Measurements from ENCODE around the gene KREMEN1. TPM values are rescaled to one million over a fixed set of nuclear protein-coding genes. Genes with fewer than 3 reads are reported as not detected.

KREMEN1 gene
- total and polyA plus RNA-seq, 10 of the 15 experiments (the other 5 are each of a cell fraction or from before 2014, with no cell fraction given), result 0.10 to 2.5 (median 0.20) TPM; not detected in 1

GRCh38 chr22:29115682-29116288, 43.0 kb downstream of the KREMEN1 start:
- no peak for ATAC-seq
- TF ChIP-seq WRNIP1 (IDR thresholded peaks at IDR 0.05; ENCODE audit: borderline replicate concordance, low read depth, low read length), result no peak
- TF ChIP-seq DPF2 (IDR thresholded peaks at IDR 0.05), result no peak
- no peak for TF ChIP-seq BCL3 (IDR thresholded peaks at IDR 0.05; ENCODE audit: borderline replicate concordance, insufficient read depth, low read depth, low read length, poor library complexity, severe bottlenecking)
- TF ChIP-seq KAT2A (conservative IDR thresholded peaks at IDR 0.05; ENCODE audit: control insufficient read depth, low read depth, low read length), result no peak
- TF ChIP-seq, protein P1, sequence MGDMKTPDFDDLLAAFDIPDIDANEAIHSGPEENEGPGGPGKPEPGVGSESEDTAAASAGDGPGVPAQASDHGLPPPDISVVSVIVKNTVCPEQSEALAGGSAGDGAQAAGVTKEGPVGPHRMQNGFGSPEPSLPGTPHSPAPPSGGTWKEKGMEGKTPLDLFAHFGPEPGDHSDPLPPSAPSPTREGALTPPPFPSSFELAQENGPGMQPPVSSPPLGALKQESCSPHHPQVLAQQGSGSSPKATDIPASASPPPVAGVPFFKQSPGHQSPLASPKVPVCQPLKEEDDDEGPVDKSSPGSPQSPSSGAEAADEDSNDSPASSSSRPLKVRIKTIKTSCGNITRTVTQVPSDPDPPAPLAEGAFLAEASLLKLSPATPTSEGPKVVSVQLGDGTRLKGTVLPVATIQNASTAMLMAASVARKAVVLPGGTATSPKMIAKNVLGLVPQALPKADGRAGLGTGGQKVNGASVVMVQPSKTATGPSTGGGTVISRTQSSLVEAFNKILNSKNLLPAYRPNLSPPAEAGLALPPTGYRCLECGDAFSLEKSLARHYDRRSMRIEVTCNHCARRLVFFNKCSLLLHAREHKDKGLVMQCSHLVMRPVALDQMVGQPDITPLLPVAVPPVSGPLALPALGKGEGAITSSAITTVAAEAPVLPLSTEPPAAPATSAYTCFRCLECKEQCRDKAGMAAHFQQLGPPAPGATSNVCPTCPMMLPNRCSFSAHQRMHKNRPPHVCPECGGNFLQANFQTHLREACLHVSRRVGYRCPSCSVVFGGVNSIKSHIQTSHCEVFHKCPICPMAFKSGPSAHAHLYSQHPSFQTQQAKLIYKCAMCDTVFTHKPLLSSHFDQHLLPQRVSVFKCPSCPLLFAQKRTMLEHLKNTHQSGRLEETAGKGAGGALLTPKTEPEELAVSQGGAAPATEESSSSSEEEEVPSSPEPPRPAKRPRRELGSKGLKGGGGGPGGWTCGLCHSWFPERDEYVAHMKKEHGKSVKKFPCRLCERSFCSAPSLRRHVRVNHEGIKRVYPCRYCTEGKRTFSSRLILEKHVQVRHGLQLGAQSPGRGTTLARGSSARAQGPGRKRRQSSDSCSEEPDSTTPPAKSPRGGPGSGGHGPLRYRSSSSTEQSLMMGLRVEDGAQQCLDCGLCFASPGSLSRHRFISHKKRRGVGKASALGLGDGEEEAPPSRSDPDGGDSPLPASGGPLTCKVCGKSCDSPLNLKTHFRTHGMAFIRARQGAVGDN (IDR thresholded peaks at IDR 0.05), result no peak
- TF ChIP-seq ZBTB4 (CRISPR knock-in tag; IDR thresholded peaks at IDR 0.05), result no peak
- TF ChIP-seq, protein P2, sequence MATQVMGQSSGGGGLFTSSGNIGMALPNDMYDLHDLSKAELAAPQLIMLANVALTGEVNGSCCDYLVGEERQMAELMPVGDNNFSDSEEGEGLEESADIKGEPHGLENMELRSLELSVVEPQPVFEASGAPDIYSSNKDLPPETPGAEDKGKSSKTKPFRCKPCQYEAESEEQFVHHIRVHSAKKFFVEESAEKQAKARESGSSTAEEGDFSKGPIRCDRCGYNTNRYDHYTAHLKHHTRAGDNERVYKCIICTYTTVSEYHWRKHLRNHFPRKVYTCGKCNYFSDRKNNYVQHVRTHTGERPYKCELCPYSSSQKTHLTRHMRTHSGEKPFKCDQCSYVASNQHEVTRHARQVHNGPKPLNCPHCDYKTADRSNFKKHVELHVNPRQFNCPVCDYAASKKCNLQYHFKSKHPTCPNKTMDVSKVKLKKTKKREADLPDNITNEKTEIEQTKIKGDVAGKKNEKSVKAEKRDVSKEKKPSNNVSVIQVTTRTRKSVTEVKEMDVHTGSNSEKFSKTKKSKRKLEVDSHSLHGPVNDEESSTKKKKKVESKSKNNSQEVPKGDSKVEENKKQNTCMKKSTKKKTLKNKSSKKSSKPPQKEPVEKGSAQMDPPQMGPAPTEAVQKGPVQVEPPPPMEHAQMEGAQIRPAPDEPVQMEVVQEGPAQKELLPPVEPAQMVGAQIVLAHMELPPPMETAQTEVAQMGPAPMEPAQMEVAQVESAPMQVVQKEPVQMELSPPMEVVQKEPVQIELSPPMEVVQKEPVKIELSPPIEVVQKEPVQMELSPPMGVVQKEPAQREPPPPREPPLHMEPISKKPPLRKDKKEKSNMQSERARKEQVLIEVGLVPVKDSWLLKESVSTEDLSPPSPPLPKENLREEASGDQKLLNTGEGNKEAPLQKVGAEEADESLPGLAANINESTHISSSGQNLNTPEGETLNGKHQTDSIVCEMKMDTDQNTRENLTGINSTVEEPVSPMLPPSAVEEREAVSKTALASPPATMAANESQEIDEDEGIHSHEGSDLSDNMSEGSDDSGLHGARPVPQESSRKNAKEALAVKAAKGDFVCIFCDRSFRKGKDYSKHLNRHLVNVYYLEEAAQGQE (IDR thresholded peaks at IDR 0.05; ENCODE audit: low read depth, low read length), result no peak
- no peak for TF ChIP-seq TARDBP (IDR thresholded peaks at IDR 0.05; ENCODE audit: borderline replicate concordance)
- no peak for TF ChIP-seq ZNF207 (IDR thresholded peaks at IDR 0.05; ENCODE audit: borderline replicate concordance)
- no peak for TF ChIP-seq ZBED1 (IDR thresholded peaks at IDR 0.05; ENCODE audit: borderline replicate concordance)
- no peak for TF ChIP-seq TAF1 (IDR thresholded peaks at IDR 0.05; ENCODE audit: borderline replicate concordance, low read depth, low read length)

More at GRCh38 chr22:29115682-29116288, 43.0 kb downstream of the KREMEN1 start:
- H3K79me2 ChIP-seq (ENCODE audit: control insufficient read depth, insufficient read depth, low read length), result no peaks in the 10 kb centered on the region
- no peak overlapping the region for H3K4me3 ChIP-seq
- in situ Hi-C loops (cut with MboI) (no loop called here), intact Hi-C loops (cut with micrococcal nuclease; ENCODE audit: unreplicated experiment) (no loop called here)
- no peaks in the 10 kb centered on the region; the same call in 2 of the 3 replicates for H3K9me3 ChIP-seq (replicated peaks; ENCODE audit: control insufficient read depth, insufficient read depth, low read length)
- H4K20me1 ChIP-seq (ENCODE audit: control insufficient read depth, insufficient read depth), result no peaks in the 10 kb centered on the region
- H3K4me1 ChIP-seq (ENCODE audit: control insufficient read depth, insufficient read depth, low read length), result no peaks in the 10 kb centered on the region
- H3K4me2 ChIP-seq (ENCODE audit: control insufficient read depth, insufficient read depth), result no peak overlapping the region
- no peak for FAIRE-seq
- no peaks in the 10 kb centered on the region for H3K36me3 ChIP-seq (ENCODE audit: control insufficient read depth in 2 of 2, insufficient read depth in 2 of 2, low read length in 1 of 2)
- no peak overlapping the region for H3K27ac ChIP-seq (ENCODE audit: control insufficient read depth, insufficient read depth)
- DNase-seq (ENCODE audit: low read depth, low spot score), result no peak
- 47% methylated on average over 2 of the region's 2 CpGs for WGBS (ENCODE audit: insufficient coverage, insufficient replicate concordance, low lambda C conversion rate, missing lambda C conversion rate)
- ChIA-PET POLR2A (interaction anchor here (0.6 to 1.3 kb wide), 2 partner anchors 17 to 21 kb away, joined by 3 to 5 read pairs; no protein-coding TSS in a partner anchor), RAD21 (ENCODE audit: unreplicated experiment) (no interaction called here), SMC1A (ENCODE audit: uncharacterized antibody, unreplicated experiment) (interaction anchor here (1.1 kb wide), 1 partner anchor 14 kb away, joined by 3 read pairs; no protein-coding TSS in a partner anchor), CTCF (interaction anchor here (1.2 kb wide), 1 partner anchor 10 kb away, joined by 3 read pairs; no protein-coding TSS in a partner anchor)
- H3K27me3 ChIP-seq (replicated peaks in 1 of 2; ENCODE audit: control insufficient read depth in 2 of 2, insufficient read depth in 2 of 2, low read length in 1 of 2), result no peaks in the 10 kb centered on the region; a peak in 1 of 4 replicates
- H3K9ac ChIP-seq (ENCODE audit: control insufficient read depth, insufficient read depth, low read length), result no peak overlapping the region
- H2AFZ ChIP-seq (ENCODE audit: control insufficient read depth, low read depth, low read length), result no peak overlapping the region
- no TSS peak for BruUV-seq (replicated peaks)
